Measurements from ENCODE around the gene ZG16. TPM values are rescaled to one million over a fixed set of nuclear protein-coding genes. Genes with fewer than 3 reads are reported as not detected.
"Not testable (repeated sequence)": the region's sequence is repeated elsewhere in the genome, so short reads cannot be mapped to it uniquely, and the experiment has no call there.

Gene ZG16
- total RNA-seq, 1 donor from 2014 or later, result not detected

DNA sequence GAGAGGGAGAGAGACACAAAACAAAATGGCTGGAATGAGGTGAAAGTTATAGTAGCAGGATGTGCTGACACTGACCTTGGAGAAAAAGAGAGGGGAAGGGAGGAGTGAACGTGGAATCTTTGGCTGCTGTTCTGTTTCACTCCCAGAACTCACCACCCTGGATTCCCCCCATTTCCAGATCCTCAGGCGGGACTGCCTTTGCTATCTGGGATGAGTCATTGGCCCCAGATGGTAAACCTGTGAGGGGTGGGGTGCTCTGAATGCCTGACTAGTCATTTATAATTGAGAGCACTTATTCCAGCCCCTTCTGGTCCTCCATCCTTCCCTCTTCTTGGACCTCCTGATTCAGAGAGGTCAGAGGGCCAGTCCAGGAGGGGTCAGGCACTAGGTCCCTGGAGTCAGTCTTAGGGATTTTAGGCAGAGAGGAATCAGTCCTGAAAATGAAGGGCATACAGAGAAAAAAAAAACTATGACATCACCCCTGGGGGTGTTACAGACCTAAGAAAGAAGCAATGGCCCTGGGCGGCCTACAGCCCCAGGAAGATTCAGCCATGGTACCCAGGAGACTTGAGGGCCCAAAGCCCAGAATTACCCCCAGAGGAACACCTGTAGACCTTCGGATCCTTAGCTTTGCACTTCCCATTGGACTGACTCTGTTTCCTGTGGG lies 2.2 kb upstream of the ZG16 start:
- DNase-seq (ENCODE audit: low spot score), result no peak
- ATAC-seq, result no peak
- intact Hi-C loops (cut with DNase I), result no loop called here

- no peak for ATAC-seq
- intact Hi-C loops (cut with DNase I), result no loop called here
Measured at GRCh38 chr16:29779474-29779873, 1.4 kb downstream of the ZG16 start.

GRCh38 chr16:29783094-29783953 lies 5.3 kb downstream of the ZG16 start:
- DNase-seq (ENCODE audit: low spot score); intact Hi-C loops (cut with DNase I); ATAC-seq: not testable (repeated sequence)

More at GRCh38 chr16:29779474-29779873, 1.4 kb downstream of the ZG16 start:
- no peak for DNase-seq (ENCODE audit: low spot score)

- DNase-seq (ENCODE audit: low spot score), result no peak
- intact Hi-C loops (cut with DNase I), result no loop called here
- ATAC-seq, result no peak
Measured at GRCh38 chr16:29784157-29784556, 6.1 kb downstream of the ZG16 start.

GRCh38 chr16:29784901-29785500 lies 6.9 kb downstream of the ZG16 start:
- DNase-seq (ENCODE audit: low spot score) (peak; percentile 87), ATAC-seq (peak; percentile 88)
- intact Hi-C loops (cut with DNase I), result no loop called here

- ATAC-seq; DNase-seq (ENCODE audit: low spot score); intact Hi-C loops (cut with DNase I): not testable (repeated sequence)
Measured at GRCh38 chr16:29787155-29787554, 9.1 kb downstream of the ZG16 start.

DNA sequence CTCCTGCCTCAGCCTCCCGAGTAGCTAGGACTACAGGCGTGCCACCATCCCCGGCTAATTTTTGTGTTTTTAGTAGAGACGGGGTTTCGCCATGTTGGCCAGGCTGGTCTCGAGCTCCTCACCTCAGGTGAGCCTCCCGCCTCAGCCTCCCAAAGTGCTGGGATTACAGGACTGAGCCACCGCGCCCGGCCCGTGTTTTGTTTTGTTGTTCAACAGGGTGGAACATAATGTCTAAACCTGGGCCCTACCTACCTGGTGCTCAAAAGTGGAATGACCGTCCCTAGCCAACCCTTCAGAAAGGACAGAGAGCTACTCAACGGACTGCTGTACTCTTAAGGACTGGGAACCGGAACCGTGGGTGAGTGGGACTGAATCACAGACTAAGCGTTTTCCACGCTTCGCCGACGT lies 11.7 kb downstream of the ZG16 start:
- ATAC-seq, result no peak
- DNase-seq (ENCODE audit: low spot score), result no peak
- intact Hi-C loops (cut with DNase I), result no loop called here

- intact Hi-C loops (cut with DNase I), result no loop called here
- ATAC-seq (peak; percentile 99), DNase-seq (ENCODE audit: low spot score) (peak; percentile 100)
Measured at GRCh38 chr16:29790183-29790948, 12.3 kb downstream of the ZG16 start, which contains the start of gene KIF22. TSS of gene KIF22 (plus strand) at chr16:29790751. CDS start at chr16:29790760, 9 bp downstream.

GRCh38 chr16:29790949-29791844 lies 13.1 kb downstream of the ZG16 start:
- ATAC-seq (no peak), DNase-seq (ENCODE audit: low spot score) (no peak)
- intact Hi-C loops (cut with DNase I), result no loop called here

GRCh38 chr16:29791845-29792807 lies 14.1 kb downstream of the ZG16 start:
- ATAC-seq (no peak), DNase-seq (ENCODE audit: low spot score) (no peak)
- intact Hi-C loops (cut with DNase I), result no loop called here

- intact Hi-C loops (cut with DNase I); DNase-seq (ENCODE audit: low spot score); ATAC-seq: not testable (repeated sequence)
Measured at GRCh38 chr16:29793153-29793552, 15.1 kb downstream of the ZG16 start.

DNA sequence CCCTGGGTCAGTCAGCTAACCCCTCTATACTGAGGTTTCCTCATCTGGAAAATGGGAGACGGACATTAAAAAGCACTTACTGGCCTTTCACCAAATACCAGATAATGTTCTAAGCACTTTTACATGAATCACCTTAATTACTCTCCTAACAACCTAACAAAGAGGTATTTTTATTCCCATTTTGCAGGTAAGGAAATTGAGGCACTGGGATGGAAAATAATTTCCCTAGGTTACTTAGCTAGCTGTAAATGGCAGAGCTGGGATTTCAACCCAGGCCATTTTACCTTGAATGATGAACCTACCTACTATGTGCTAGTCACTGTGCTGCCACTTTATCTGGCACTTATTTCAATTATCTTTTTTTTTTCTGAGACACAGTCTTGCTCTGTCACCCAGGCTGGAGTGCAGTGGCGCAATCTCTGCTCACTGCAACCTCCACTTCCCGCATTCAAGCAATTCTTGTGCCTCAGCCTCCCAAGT lies 16.2 kb downstream of the ZG16 start:
- ATAC-seq (no peak), DNase-seq (ENCODE audit: low spot score) (no peak)
- intact Hi-C loops (cut with DNase I), result no loop called here

- intact Hi-C loops (cut with DNase I), result loop anchor here (1.0 kb wide), 1 partner anchor 39 kb away; no protein-coding TSS in a partner anchor
- ATAC-seq (no peak), DNase-seq (ENCODE audit: low spot score) (no peak)
Measured at GRCh38 chr16:29802416-29802935, 24.4 kb downstream of the ZG16 start.

GRCh38 chr16:29804020-29804419 lies 26.0 kb downstream of the ZG16 start:
- intact Hi-C loops (cut with DNase I), result no loop called here
- no peak for DNase-seq (ENCODE audit: low spot score)

DNA sequence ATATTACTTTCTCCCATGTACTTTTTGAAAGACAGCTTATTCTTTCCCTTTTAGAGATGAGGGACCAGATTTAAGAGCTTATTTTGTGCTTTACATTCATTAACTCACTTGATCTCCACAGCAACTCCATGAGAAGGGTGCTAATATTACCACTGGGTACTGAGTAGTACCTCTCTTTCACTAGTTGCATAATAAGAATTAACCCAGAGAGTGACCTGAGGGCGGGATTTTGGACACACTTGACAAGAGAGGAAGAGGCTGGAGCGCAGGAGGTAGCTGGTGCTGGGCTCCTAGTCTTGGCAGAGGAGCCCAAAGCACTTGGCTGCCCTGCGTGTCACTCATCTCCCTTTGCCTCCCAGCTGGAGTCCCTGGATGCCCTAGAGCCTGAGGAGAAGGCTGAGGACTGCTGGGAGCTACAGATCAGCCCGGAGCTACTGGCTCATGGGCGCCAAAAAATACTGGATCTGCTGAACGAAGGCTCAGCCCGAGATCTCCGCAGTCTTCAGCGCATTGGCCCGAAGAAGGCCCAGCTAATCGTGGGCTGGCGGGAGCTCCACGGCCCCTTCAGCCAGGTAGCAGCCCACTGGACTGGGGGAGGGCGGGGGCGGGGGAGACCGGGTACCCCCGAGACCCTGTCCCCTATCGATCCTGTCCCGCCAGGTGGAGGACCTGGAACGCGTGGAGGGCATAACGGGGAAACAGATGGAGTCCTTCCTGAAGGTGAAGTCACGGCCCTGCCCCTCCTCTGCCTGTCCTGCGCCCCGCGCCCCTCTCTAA lies 26.6 kb downstream of the ZG16 start:
- peak; percentile 66 for DNase-seq (ENCODE audit: low spot score)
- peak; percentile 47 for ATAC-seq
- intact Hi-C loops (cut with DNase I), result no loop called here

More at GRCh38 chr16:29804020-29804419, 26.0 kb downstream of the ZG16 start:
- no peak for ATAC-seq

Data from sciatic nerve (tissue), 2 donors.